HCT116 (cell line): Measurements from ENCODE around the gene ADAM23. TPM values are rescaled to one million over a fixed set of nuclear protein-coding genes. Genes with fewer than 3 reads are reported as not detected.

ENCODE experiments used
- ATAC-seq: fragments of 200-7000 bp; cut with Tn5 transposase; 2 replicates; pipeline ENCODE4 v1.9.1; 2020; ENCODE audit warnings: mild to moderate bottlenecking, moderate library complexity
- BruUV-seq: library from RNA; stranded (reverse); fragments of 400-500 nt; replicated peaks from 2 replicates; lab custom pipeline; 2021; lab: Mats Ljungman, UMichigan
- CTCF ChIA-PET: fragments of 300-600 bp; sonication (Branson Sonifier 250); formaldehyde crosslinking; loops from one replicate; lab custom pipeline; 2021; ENCODE audit warnings: antibody characterized with exemption; lab: Charles Lee
- POLR2A ChIA-PET: fragments of 300-600, 350-600 bp; sonication (Branson Sonifier 250); formaldehyde crosslinking; loops from one replicate; lab custom pipeline; 2021; ENCODE audit warnings: antibody characterized with exemption; lab: Charles Lee
- RAD21 ChIA-PET, 2 experiments: fragments of 300-600 bp; sonication (Branson Sonifier 250); formaldehyde crosslinking; loops; one replicate each; lab custom pipeline; 2023; ENCODE audit warnings: low total read pairs in 2 of 2; ENCODE audit not compliant: uncharacterized antibody in 2 of 2, unreplicated experiment in 2 of 2, low non-redundant PET in 1 of 2; lab: Charles Lee
- DNase-seq: peaks from one replicate; pipeline ENCODE4 v3.0.0-alpha.2; 2010; ENCODE audit warnings: low read depth, low spot score
- H2AFZ ChIP-seq: fragments of 200-600 bp; shearing (Covaris generic), sonication (generic); 2 replicates; pipeline ENCODE4 v1.6.1; 2017; ENCODE audit warnings: low read depth, mixed run types, mixed read lengths, antibody characterized with exemption, low read length; ENCODE audit not compliant: poor library complexity, severe bottlenecking
- H3K27ac ChIP-seq: 2 replicates; pipeline ENCODE4 v1.5.1; 2012; ENCODE audit warnings: low read depth, low read length
- H3K27me3 ChIP-seq: fragments of 200-600 bp; sonication (generic); 2 replicates; pipeline ENCODE4 v1.6.1; 2016; ENCODE audit warnings: mixed run types, low read length, mixed read lengths; ENCODE audit not compliant: insufficient read depth
- H3K36me3 ChIP-seq, 2 experiments: fragments of 200-500 bp in 1 of 2; fragments of 200-600 bp in 1 of 2; sonication (Bioruptor generic) in 1 of 2; sonication (generic) in 1 of 2; 2 replicates each; pipeline versions ENCODE4 v1.5.1 to v1.6.1; 2014 to 2016; ENCODE audit warnings: low read length in 2 of 2, inconsistent platforms in 1 of 2, mixed read lengths in 1 of 2, mixed run types in 1 of 2; ENCODE audit not compliant: insufficient read depth in 2 of 2, control insufficient read depth in 1 of 2
- H3K4me1 ChIP-seq, 2 experiments: fragments of 200-600 bp in 1 of 2; sonication (generic) in 1 of 2; 2 replicates each; pipeline versions ENCODE4 v1.5.1 to v1.6.1; 2012 to 2017; ENCODE audit warnings: low read length in 2 of 2, inconsistent platforms in 1 of 2, mild to moderate bottlenecking in 1 of 2, mixed read lengths in 1 of 2, mixed run types in 1 of 2, moderate library complexity in 1 of 2; ENCODE audit not compliant: insufficient read depth in 2 of 2, control insufficient read depth in 1 of 2
- H3K4me2 ChIP-seq: fragments of 200-600 bp; sonication (generic); 2 replicates; pipeline ENCODE4 v1.6.1; 2017; ENCODE audit warnings: mixed run types, low read length, mixed read lengths
- H3K4me3 ChIP-seq, 2 experiments: fragments of 200-600 bp in 1 of 2; sonication (generic) in 1 of 2; replicated peaks in 1 of 2; 2 replicates each; pipeline ENCODE4 v1.5.1; 2011 to 2016; ENCODE audit warnings: low read length in 2 of 2, control low read depth in 1 of 2, low read depth in 1 of 2, mild to moderate bottlenecking in 1 of 2, mixed read lengths in 1 of 2, mixed run types in 1 of 2
- H3K79me2 ChIP-seq: fragments of 200-600 bp; sonication (generic); 2 replicates; pipeline ENCODE4 v1.6.1; 2017; ENCODE audit warnings: mild to moderate bottlenecking, mixed run types, low read length, moderate library complexity, mixed read lengths; ENCODE audit not compliant: insufficient read depth
- H3K9ac ChIP-seq: fragments of 200-600 bp; sonication (generic); 2 replicates; pipeline ENCODE4 v1.6.1; 2016; ENCODE audit warnings: low read length, mixed read lengths
- H3K9me2 ChIP-seq: fragments of 200-600 bp; sonication (generic), shearing (Covaris generic); 2 replicates; pipeline ENCODE4 v1.6.1; 2017; ENCODE audit warnings: mixed run types, mild to moderate bottlenecking, moderate library complexity; ENCODE audit not compliant: insufficient read depth
- H3K9me3 ChIP-seq, 2 experiments: fragments of 200-500 bp in 1 of 2; fragments of 200-600 bp in 1 of 2; sonication (Bioruptor generic) in 1 of 2; sonication (generic) in 1 of 2; 2 replicates each; pipeline ENCODE4 v1.6.1; 2014 to 2017; ENCODE audit warnings: low read length in 2 of 2, mixed read lengths in 2 of 2, inconsistent platforms in 1 of 2, low read depth in 1 of 2, mild to moderate bottlenecking in 1 of 2, mixed run types in 1 of 2, moderate library complexity in 1 of 2; ENCODE audit not compliant: control insufficient read depth in 1 of 2, insufficient read depth in 1 of 2
- H4K20me1 ChIP-seq: fragments of 200-600 bp; sonication (generic), shearing (Covaris generic); 2 replicates; pipeline ENCODE4 v1.6.1; 2017; ENCODE audit warnings: mixed run types, mild to moderate bottlenecking, moderate library complexity; ENCODE audit not compliant: insufficient read depth
- CBX3 ChIP-seq: IDR thresholded peaks from 2 replicates; pipeline ENCODE4 v1.6.1; 2012; ENCODE audit warnings: low read depth
- CEBPB ChIP-seq: IDR thresholded peaks from 2 replicates; pipeline ENCODE4 v1.6.1; 2012; ENCODE audit warnings: low read depth
- EZH2 ChIP-seq: fragments of 200-600 bp; sonication (generic); IDR thresholded peaks from 2 replicates; pipeline ENCODE4 v1.6.1; 2017; ENCODE audit warnings: antibody characterized with exemption, mixed run types
- EZH2phosphoT487 ChIP-seq: fragments of 200-600 bp; IDR thresholded peaks from 2 replicates; pipeline ENCODE4 v1.6.1; 2018; ENCODE audit warnings: antibody characterized with exemption, borderline replicate concordance
- FOSL1 ChIP-seq: IDR thresholded peaks from 2 replicates; pipeline ENCODE4 v1.6.1; 2012; ENCODE audit warnings: low read depth
- POLR2A ChIP-seq: IDR thresholded peaks from 2 replicates; pipeline ENCODE4 v1.7.0; 2011; ENCODE audit warnings: borderline replicate concordance; ENCODE audit not compliant: insufficient read depth, insufficient read length; ENCODE audit errors: extremely low read depth
- POLR2AphosphoS5 ChIP-seq: IDR thresholded peaks from 2 replicates; pipeline ENCODE4 v1.6.1; 2011; ENCODE audit warnings: mild to moderate bottlenecking, low read depth, low read length, moderate library complexity
- RAD21 ChIP-seq: IDR thresholded peaks from 2 replicates; pipeline ENCODE4 v1.6.1; 2012; ENCODE audit warnings: low read depth, mild to moderate bottlenecking
- SIN3A ChIP-seq: IDR thresholded peaks from 2 replicates; pipeline ENCODE4 v1.6.1; 2012; ENCODE audit warnings: low read depth
- TCF7L2 ChIP-seq: IDR thresholded peaks from 2 replicates; pipeline ENCODE4 v1.7.0; 2011; ENCODE audit warnings: borderline replicate concordance, inconsistent platforms; ENCODE audit not compliant: insufficient read depth, insufficient read length; ENCODE audit errors: extremely low read depth
- YY1 ChIP-seq: IDR thresholded peaks from 2 replicates; pipeline ENCODE4 v1.6.1; 2011; ENCODE audit warnings: low read length, low read depth, moderate library complexity, mild to moderate bottlenecking; ENCODE audit not compliant: insufficient replicate concordance; ENCODE audit errors: extremely low read depth
- ZFX ChIP-seq: fragments of 450-650 bp; IDR thresholded peaks from 2 replicates; pipeline ENCODE4 v1.6.1; 2017
- ZNF274 ChIP-seq: fragments of 200-500 bp; sonication (Bioruptor generic); IDR thresholded peaks from 2 replicates; pipeline ENCODE4 v1.6.1; 2014; ENCODE audit warnings: mild to moderate bottlenecking, low read depth, low read length, inconsistent platforms
- intact Hi-C: fragments of 100-400 bp; cut with micrococcal nuclease; formaldehyde crosslinking; loops from 2 replicates; pipeline ENCODE4 v1.10.0; 2022
- total RNA-seq: library from RNA; stranded (reverse); gene quantifications from one replicate; pipeline ENCODE4 v1.2.1, GENCODE V29; 2021; ENCODE audit not compliant: unreplicated experiment
- TF ChIP-seq, protein P1 (sequence below), 3 experiments: fragments of 200-600 bp in 1 of 3; sonication (generic) in 1 of 3; IDR thresholded peaks in 2 of 3; conservative IDR thresholded peaks in 1 of 3; 2 replicates each; pipeline ENCODE4 v1.5.1; 2012 to 2017; ENCODE audit warnings: low read depth in 2 of 3, low read length in 2 of 3, antibody characterized with exemption in 1 of 3, borderline replicate concordance in 1 of 3, control low read depth in 1 of 3, mild to moderate bottlenecking in 1 of 3, mixed read lengths in 1 of 3, mixed run types in 1 of 3, moderate library complexity in 1 of 3; ENCODE audit not compliant: insufficient read depth in 1 of 3
- TF ChIP-seq, protein P2 (sequence below): IDR thresholded peaks from 2 replicates; pipeline ENCODE4 v1.6.1; 2012; ENCODE audit warnings: low read depth
- TF ChIP-seq, protein P3 (sequence below): IDR thresholded peaks from 2 replicates; pipeline ENCODE4 v1.6.1; 2012

The ADAM23 gene
- total RNA-seq, 1 experiment from 2014 or later: 0.10 TPM

DNA sequence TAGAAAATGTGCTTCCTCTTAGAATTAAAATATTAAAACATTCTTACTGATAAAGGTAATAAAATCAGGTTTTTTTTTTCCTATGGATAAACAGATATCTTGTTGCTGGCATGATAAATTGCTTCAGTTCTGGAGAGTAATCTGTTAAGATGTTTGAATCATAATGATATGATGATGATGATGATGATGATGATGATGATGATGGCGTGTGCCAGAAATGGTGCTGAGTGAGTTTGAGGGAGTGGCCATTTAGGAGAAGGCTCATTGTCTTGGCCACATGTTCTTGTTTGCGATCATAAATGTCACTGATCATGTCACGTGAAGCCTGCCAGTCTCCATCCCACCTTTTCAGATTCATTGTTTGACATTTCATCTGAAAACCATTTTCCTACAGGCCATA is 35.0 kb downstream of the ADAM23 start:
- POLR2A ChIA-PET: no interaction called here

More for the DNA sequence above, 35.0 kb downstream of the ADAM23 start:
- no peak overlapping the region for H3K27ac ChIP-seq
- H3K4me1 ChIP-seq: no peaks in the 10 kb centered on the region
- no peak overlapping the region for H2AFZ ChIP-seq
- H3K4me2 ChIP-seq: no peak overlapping the region
- no peaks in the 10 kb centered on the region for H3K79me2 ChIP-seq
- no peaks in the 10 kb centered on the region for H4K20me1 ChIP-seq
- H3K9me3 ChIP-seq: no peaks in the 10 kb centered on the region
- no peak overlapping the region for H3K9ac ChIP-seq
- TF ChIP-seq SIN3A (no peak), RAD21 (no peak), CEBPB (no peak), TCF7L2 (no peak), POLR2AphosphoS5 (no peak), YY1 (no peak), POLR2A (no peak), ZNF274 (no peak), FOSL1 (no peak), EZH2phosphoT487 (no peak), EZH2 (no peak), CBX3 (no peak), ZFX (no peak)
- TF ChIP-seq, protein P1, sequence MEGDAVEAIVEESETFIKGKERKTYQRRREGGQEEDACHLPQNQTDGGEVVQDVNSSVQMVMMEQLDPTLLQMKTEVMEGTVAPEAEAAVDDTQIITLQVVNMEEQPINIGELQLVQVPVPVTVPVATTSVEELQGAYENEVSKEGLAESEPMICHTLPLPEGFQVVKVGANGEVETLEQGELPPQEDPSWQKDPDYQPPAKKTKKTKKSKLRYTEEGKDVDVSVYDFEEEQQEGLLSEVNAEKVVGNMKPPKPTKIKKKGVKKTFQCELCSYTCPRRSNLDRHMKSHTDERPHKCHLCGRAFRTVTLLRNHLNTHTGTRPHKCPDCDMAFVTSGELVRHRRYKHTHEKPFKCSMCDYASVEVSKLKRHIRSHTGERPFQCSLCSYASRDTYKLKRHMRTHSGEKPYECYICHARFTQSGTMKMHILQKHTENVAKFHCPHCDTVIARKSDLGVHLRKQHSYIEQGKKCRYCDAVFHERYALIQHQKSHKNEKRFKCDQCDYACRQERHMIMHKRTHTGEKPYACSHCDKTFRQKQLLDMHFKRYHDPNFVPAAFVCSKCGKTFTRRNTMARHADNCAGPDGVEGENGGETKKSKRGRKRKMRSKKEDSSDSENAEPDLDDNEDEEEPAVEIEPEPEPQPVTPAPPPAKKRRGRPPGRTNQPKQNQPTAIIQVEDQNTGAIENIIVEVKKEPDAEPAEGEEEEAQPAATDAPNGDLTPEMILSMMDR (IDR thresholded peaks at IDR 0.05 in 2 of 3, conservative IDR thresholded peaks at IDR 0.05 in 1 of 3; ENCODE audit: borderline replicate concordance in 1 of 3, insufficient read depth in 1 of 3, low read depth in 2 of 3, low read length in 2 of 3): no peak
- TF ChIP-seq, protein P2, sequence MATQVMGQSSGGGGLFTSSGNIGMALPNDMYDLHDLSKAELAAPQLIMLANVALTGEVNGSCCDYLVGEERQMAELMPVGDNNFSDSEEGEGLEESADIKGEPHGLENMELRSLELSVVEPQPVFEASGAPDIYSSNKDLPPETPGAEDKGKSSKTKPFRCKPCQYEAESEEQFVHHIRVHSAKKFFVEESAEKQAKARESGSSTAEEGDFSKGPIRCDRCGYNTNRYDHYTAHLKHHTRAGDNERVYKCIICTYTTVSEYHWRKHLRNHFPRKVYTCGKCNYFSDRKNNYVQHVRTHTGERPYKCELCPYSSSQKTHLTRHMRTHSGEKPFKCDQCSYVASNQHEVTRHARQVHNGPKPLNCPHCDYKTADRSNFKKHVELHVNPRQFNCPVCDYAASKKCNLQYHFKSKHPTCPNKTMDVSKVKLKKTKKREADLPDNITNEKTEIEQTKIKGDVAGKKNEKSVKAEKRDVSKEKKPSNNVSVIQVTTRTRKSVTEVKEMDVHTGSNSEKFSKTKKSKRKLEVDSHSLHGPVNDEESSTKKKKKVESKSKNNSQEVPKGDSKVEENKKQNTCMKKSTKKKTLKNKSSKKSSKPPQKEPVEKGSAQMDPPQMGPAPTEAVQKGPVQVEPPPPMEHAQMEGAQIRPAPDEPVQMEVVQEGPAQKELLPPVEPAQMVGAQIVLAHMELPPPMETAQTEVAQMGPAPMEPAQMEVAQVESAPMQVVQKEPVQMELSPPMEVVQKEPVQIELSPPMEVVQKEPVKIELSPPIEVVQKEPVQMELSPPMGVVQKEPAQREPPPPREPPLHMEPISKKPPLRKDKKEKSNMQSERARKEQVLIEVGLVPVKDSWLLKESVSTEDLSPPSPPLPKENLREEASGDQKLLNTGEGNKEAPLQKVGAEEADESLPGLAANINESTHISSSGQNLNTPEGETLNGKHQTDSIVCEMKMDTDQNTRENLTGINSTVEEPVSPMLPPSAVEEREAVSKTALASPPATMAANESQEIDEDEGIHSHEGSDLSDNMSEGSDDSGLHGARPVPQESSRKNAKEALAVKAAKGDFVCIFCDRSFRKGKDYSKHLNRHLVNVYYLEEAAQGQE: no peak
- TF ChIP-seq, protein P3, sequence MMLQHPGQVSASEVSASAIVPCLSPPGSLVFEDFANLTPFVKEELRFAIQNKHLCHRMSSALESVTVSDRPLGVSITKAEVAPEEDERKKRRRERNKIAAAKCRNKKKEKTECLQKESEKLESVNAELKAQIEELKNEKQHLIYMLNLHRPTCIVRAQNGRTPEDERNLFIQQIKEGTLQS: no peak
- CTCF ChIA-PET: no interaction called here
- no peak overlapping the region for H3K4me3 ChIP-seq
- no peaks in the 10 kb centered on the region for H3K9me2 ChIP-seq
- RAD21 ChIA-PET: no interaction called here
- H3K36me3 ChIP-seq: no peaks in the 10 kb centered on the region
- no peak for ATAC-seq
- no peak for DNase-seq
- intact Hi-C loops: no loop called here
- H3K27me3 ChIP-seq: no peaks in the 10 kb centered on the region
- BruUV-seq: no TSS peak
